Testis (tissue), 2 donors: ENCODE measurements around the gene PITPNM3.

Source experiments
- POLR2A ChIP-seq: fragments of 450-650 bp; IDR thresholded peaks from one replicate; pipeline ENCODE4 v1.6.1; 2017; ENCODE audit warnings: antibody characterized with exemption, mild to moderate bottlenecking, moderate library complexity
- TF ChIP-seq, protein P1 (sequence below), 3 experiments: fragments of 450-650 bp in 2 of 3; fragments of 200-600 bp in 1 of 3; sonication (generic) in 1 of 3; IDR thresholded peaks; one replicate each; pipeline ENCODE4 v1.5.1; 2016 to 2019; ENCODE audit warnings: antibody characterized with exemption in 3 of 3, mild to moderate bottlenecking in 2 of 3, moderate library complexity in 1 of 3

DNA sequence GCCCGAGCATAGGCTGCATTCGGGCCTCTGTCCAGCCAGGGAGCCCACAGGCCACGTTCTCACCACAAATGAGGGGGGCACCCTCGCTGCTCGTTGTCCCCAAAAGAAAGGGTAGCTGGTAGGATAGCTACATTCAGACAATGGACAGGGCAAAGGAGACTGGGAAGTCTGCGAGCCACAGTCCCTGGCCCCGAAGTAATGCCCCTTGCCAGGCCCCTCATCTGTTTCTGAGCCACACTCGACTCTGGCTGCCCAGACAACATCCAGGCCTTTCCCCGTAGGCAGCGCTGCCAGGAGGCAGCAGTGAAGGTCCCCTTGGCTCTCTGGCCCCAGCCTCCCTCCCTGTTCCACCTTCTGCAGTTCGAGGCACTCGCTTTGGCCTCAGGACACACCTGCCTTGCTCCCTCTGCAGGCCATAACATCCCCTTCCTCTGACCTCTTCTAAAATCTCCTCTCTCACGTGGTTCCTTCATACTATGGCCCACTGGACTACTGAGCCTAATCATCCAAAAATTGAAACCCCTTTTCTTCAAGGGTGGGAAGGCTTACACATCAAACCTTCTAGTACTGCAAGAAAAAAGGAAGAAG, 133.6 kb downstream of the PITPNM3 start:
- TF ChIP-seq, protein P1, sequence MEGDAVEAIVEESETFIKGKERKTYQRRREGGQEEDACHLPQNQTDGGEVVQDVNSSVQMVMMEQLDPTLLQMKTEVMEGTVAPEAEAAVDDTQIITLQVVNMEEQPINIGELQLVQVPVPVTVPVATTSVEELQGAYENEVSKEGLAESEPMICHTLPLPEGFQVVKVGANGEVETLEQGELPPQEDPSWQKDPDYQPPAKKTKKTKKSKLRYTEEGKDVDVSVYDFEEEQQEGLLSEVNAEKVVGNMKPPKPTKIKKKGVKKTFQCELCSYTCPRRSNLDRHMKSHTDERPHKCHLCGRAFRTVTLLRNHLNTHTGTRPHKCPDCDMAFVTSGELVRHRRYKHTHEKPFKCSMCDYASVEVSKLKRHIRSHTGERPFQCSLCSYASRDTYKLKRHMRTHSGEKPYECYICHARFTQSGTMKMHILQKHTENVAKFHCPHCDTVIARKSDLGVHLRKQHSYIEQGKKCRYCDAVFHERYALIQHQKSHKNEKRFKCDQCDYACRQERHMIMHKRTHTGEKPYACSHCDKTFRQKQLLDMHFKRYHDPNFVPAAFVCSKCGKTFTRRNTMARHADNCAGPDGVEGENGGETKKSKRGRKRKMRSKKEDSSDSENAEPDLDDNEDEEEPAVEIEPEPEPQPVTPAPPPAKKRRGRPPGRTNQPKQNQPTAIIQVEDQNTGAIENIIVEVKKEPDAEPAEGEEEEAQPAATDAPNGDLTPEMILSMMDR (IDR thresholded peaks at IDR 0.05), result no peak
- no peak for TF ChIP-seq POLR2A
